Bronchial epithelial cell (primary cell): ENCODE data around the gene AUTS2. TPM values are rescaled to one million over a fixed set of nuclear protein-coding genes. Genes with fewer than 3 reads are reported as not detected.

Source experiments
- DNase-seq: peaks from one replicate; pipeline ENCODE4 v3.0.0-alpha.2; 2010; ENCODE audit warnings: low read depth
- FAIRE-seq: peaks from 2 replicates; lab custom pipeline; 2011; peaks lifted over from hg19 to GRCh38; lab: Jason Lieb, UNC
- H3K27me3 ChIP-seq: 2 replicates; pipeline ENCODE4 v1.5.1; 2011; ENCODE audit warnings: low read length; ENCODE audit not compliant: control insufficient read depth, insufficient read depth
- H3K36me3 ChIP-seq: 2 replicates; pipeline ENCODE4 v1.5.1; 2011; ENCODE audit warnings: low read length; ENCODE audit not compliant: control insufficient read depth, insufficient read depth
- H3K4me3 ChIP-seq: 2 replicates; pipeline ENCODE4 v1.5.1; 2011; ENCODE audit warnings: mild to moderate bottlenecking, low read depth, low read length, control low read depth
- total RNA-seq: library from RNA; depleted of rRNA; stranded (reverse); fragments of >200 nt; gene quantifications from 2 replicates; pipeline ENCODE4 v1.2.1, GENCODE V29; 2014
- TF ChIP-seq, protein P1 (sequence below): IDR thresholded peaks from 2 replicates; pipeline ENCODE4 v1.5.1; 2011; ENCODE audit warnings: mild to moderate bottlenecking, moderate library complexity, low read length, control low read depth, inconsistent platforms; ENCODE audit not compliant: insufficient read depth, severe bottlenecking

AUTS2 gene
- total RNA-seq, 1 donor from 2014 or later = 9.5 TPM

DNA sequence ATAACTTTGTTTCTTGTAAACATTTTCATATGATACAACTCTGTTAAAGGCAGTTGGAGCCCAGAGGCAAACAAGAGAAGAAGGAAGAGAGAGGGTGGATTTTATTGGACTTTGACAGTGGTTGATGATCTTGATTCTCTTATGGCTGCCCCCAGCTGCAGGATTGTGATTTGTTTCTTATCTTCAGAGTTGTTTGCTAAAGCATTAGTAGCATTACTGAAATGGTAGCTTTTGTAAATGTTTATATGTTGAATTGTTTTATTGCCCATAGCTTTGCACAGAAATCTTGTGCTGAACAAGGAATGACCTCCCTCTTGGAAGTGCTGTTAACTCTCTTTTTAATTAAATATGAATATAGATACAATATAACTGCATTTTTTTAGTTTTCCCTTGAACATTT lies 309.4 kb downstream of the AUTS2 start:
- no peaks in the 10 kb centered on the region for H3K27me3 ChIP-seq
- FAIRE-seq = no peak

DNA sequence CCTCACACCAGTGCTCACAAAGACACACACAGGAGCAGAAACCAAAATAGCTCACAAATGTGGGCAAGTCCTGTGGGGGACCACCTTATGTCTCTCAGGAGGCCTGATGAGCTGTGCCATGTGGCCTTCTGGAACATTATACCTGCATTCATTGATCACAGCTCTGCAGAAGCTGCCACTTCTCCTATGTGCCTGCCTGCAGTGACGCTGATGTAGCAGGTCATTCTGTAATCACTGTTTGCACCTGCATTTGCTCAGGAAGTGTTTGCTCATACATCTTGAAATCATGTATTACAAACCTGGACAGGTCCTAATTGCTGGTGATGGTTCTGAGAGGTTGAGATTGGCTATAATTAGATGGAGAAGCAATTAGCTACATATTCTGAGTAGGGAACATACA lies 310.2 kb downstream of the AUTS2 start:
- H3K4me3 ChIP-seq = no peak overlapping the region
- H3K36me3 ChIP-seq = no peaks in the 10 kb centered on the region
- no peak for FAIRE-seq
- TF ChIP-seq, protein P1, sequence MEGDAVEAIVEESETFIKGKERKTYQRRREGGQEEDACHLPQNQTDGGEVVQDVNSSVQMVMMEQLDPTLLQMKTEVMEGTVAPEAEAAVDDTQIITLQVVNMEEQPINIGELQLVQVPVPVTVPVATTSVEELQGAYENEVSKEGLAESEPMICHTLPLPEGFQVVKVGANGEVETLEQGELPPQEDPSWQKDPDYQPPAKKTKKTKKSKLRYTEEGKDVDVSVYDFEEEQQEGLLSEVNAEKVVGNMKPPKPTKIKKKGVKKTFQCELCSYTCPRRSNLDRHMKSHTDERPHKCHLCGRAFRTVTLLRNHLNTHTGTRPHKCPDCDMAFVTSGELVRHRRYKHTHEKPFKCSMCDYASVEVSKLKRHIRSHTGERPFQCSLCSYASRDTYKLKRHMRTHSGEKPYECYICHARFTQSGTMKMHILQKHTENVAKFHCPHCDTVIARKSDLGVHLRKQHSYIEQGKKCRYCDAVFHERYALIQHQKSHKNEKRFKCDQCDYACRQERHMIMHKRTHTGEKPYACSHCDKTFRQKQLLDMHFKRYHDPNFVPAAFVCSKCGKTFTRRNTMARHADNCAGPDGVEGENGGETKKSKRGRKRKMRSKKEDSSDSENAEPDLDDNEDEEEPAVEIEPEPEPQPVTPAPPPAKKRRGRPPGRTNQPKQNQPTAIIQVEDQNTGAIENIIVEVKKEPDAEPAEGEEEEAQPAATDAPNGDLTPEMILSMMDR = no peak
- H3K27me3 ChIP-seq = no peaks in the 10 kb centered on the region
- no peak for DNase-seq

More for the DNA sequence above, 309.4 kb downstream of the AUTS2 start:
- Histone ChIP-seq H3K36me3 (no peaks in the 10 kb centered on the region), H3K4me3 (no peak overlapping the region)
- no peak for DNase-seq
- TF ChIP-seq, protein P1 = no peak

DNA sequence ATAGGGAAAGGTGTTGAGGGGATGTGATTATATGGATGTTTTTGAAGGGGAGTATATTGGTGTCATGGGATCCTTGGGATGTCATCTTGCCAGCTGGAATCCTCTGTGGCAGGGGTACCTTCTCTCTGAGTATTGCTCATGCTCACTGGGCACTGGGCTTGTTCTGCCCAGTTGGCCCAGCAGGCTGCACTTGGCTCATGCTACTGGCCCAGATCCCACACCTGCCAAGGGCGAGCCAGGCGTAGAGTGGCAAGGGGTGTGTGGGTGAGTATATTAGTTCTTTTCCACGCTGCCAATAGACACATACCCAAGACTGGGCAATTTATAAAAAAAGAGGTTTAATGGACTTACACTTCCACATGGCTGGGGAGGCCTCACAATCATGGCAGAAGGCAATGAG lies 311.9 kb downstream of the AUTS2 start:
- no peak overlapping the region for H3K4me3 ChIP-seq
- TF ChIP-seq, protein P1 = no peak
- DNase-seq (no peak), FAIRE-seq (no peak)
- no peaks in the 10 kb centered on the region for H3K36me3 ChIP-seq
- no peaks in the 10 kb centered on the region for H3K27me3 ChIP-seq

DNA sequence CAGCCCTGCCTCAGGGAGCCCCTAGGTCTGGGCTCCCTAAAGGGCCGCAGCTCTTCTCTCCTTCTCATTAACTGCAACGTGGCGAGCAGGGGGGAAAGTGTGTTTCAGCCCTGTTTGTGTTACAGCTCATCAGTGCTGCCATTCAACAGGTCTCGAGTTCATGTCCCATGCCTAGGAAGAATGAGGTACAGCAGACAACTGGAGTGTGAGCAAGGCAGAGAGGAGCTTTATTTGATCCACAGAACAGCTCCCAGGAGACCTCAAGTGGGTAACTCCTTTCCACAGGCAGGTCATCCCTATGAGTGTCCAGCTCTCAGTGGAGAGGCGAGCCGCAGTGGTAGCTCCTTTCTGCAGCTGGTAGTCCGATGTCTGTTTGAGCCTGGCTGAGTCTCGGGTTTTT lies 313.1 kb downstream of the AUTS2 start:
- TF ChIP-seq, protein P1 = no peak
- Histone ChIP-seq H3K27me3 (no peaks in the 10 kb centered on the region), H3K4me3 (no peak overlapping the region), H3K36me3 (no peaks in the 10 kb centered on the region)
- no peak for FAIRE-seq
- DNase-seq = no peak

DNA sequence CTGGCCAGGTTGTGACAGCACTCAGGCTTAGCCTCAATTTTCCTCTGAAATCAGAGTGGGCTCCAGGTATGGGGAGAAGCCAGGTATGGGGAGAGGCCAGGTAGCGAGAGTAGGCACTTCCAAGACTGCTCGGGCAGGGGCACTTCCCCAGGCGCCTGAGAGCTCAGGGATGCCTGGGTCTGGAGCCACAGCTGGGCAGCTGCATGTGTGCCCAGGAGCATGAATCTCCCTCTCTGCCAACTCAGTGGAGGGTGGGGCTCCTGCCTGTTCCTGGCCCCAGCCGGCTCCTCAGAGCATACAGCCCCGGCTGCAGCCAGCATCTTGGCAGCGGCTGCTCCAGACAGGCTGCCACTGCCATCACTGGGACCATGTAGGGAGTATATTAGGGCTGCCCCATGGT lies 313.9 kb downstream of the AUTS2 start:
- Histone ChIP-seq H3K36me3 (no peaks in the 10 kb centered on the region), H3K27me3 (no peaks in the 10 kb centered on the region), H3K4me3 (no peak overlapping the region)
- DNase-seq (no peak), FAIRE-seq (no peak)
- TF ChIP-seq, protein P1 = no peak

DNA sequence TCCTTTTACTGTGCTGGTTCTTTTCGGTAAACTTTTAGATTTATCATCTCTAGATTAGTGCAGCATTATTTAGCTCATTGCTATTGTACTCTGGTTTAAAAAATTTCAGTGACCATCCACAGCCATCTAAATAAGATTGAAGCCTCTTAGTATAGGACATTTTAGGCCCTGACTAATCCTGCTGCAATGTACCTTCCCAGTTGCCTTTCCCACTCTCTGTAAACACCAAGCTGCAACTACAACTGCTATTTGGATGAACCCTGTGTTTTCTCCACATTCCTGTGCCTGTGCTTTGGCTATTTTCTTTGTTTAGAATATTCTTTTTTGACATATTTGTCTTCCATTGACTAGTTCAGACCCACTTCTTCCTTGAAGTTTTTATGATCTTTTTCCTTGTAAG lies 314.6 kb downstream of the AUTS2 start:
- H3K36me3 ChIP-seq = no peaks in the 10 kb centered on the region
- FAIRE-seq (no peak), DNase-seq (no peak)
- no peaks in the 10 kb centered on the region for H3K27me3 ChIP-seq
- TF ChIP-seq, protein P1 = no peak
- H3K4me3 ChIP-seq = no peak overlapping the region
